Measurements from ENCODE around the gene PMVK. TPM values are rescaled to one million over a fixed set of nuclear protein-coding genes. Genes with fewer than 3 reads are reported as not detected.

PMVK gene
- total and polyA plus RNA-seq, 2 of the 4 experiments (the other 2 are of a cell fraction) = 9.0 to 28.1 TPM

DNA sequence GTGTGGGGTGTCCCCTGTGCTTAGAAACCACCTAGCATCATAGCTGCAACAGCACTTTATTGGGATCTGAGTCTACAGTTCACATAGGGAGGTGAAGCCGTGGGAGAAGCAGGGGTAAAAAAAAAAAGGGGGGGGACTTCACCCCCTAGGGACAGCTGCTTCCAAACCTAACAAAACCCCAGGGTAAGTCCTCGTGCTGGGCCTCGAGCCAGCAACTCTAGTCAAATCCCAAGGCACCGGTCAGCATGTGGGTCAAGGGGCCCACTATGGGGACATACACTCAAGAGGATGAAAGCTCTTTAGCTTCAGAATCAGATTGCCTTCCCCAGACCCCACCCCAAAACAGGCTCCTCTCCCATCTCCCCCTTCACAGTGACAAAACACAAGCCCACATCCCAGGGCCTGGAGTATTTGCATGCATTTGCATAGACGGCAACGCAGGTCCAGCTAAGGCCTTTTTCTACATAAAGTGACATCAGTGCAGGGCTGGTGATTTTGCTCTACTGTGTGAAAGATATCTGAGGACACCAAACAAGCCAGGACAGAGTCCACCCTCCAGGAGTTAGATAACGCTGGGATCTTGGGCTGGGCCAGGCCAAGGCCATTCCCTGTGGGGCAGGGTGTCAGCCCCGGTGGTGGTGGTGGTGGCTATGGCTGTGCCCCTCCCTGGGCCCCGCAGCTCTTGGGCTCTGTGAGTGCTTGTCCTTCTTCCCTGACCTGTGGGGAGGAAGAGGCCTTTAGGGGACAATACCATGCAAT lies 8.1 kb upstream of the PMVK start (continued):
- TF ChIP-seq RCOR1 (IDR thresholded peaks at IDR 0.05; ENCODE audit: insufficient replicate concordance, low read length) = no peak

- Histone ChIP-seq H3K27me3 (ENCODE audit: control insufficient read depth, insufficient read depth, low read length) (no peaks in the 10 kb centered on the region), H2BK15ac (ENCODE audit: low read depth, low read length) (no peak overlapping the region), H3K23ac (ENCODE audit: low read depth, low read length) (no peak overlapping the region), H3K27ac (ENCODE audit: insufficient read depth, low read length) (no peak overlapping the region), H2BK120ac (ENCODE audit: low read depth, low read length) (no peak overlapping the region), H3K14ac (replicated peaks; ENCODE audit: low read depth, low read length) (no peak overlapping the region), H4K5ac (ENCODE audit: low read depth, low read length) (no peak overlapping the region), H3K4me1 (ENCODE audit: control insufficient read depth, insufficient read depth, low read length) (no peaks in the 10 kb centered on the region; the same call in 1 of the 2 replicates), H4K8ac (ENCODE audit: low read depth in 2 of 2, low read length in 2 of 2) (no peak overlapping the region), H2AK9ac (replicated peaks; ENCODE audit: low read depth, low read length, poor library complexity) (peak overlapping the region; percentile 15), H4K20me1 (ENCODE audit: insufficient read depth, low read length) (no peaks in the 10 kb centered on the region; the same call in 1 of the 2 replicates), H3K4ac (ENCODE audit: low read depth, low read length) (no peak overlapping the region), H3K4me2 (ENCODE audit: low read depth, low read length) (no peak overlapping the region), H2AK5ac (ENCODE audit: low read depth, low read length) (no peak overlapping the region), H2BK20ac (ENCODE audit: low read depth, low read length) (no peak overlapping the region), H4K91ac (ENCODE audit: insufficient read depth, low read depth, low read length) (no peak overlapping the region), H3K4me3 (ENCODE audit: insufficient read depth, low read depth, low read length) (no peak overlapping the region), H3K9ac (ENCODE audit: low read depth, low read length) (no peak overlapping the region), H3K36me3 (ENCODE audit: control insufficient read depth, insufficient read depth, low read length) (peaks cover 36% of the 10 kb centered on the region), H3K18ac (ENCODE audit: low read depth, low read length) (no peak overlapping the region), H3K9me1 (ENCODE audit: insufficient read depth, low read length) (no peaks in the 10 kb centered on the region; the same call in 1 of the 2 replicates), H3K9me3 (ENCODE audit: control insufficient read depth, insufficient read depth, low read length) (no peaks in the 10 kb centered on the region), H3K56ac (ENCODE audit: extremely low read depth, insufficient read depth, low read length) (no peak overlapping the region), H2AFZ (replicated peaks; ENCODE audit: low read length, poor library complexity) (peak overlapping the region; percentile 61), H2BK5ac (ENCODE audit: low read depth, low read length, poor library complexity, severe bottlenecking) (no peak overlapping the region), H3K79me1 (ENCODE audit: low read depth in 1 of 2, low read length in 2 of 2) (no peaks in the 10 kb centered on the region)
- in situ Hi-C loops (cut with MboI; ENCODE audit: low sequenced_read_pairs) = no loop called here
- WGBS, 2 experiments (ENCODE audit: extremely low coverage in 2 of 2, insufficient read length in 1 of 2) = 41% methylated on average over 2 of the region's 6 CpGs; no CpG with 5 or more reads in 1 of the 2 experiments
- CTCF ChIA-PET = interaction anchor here (0.6 to 1.1 kb wide), 3 partner anchors 17 to 384 kb away, joined by 3 to 4 read pairs (median 3); partner anchors contain the start of gene PYGO2
- intact Hi-C loops (cut with micrococcal nuclease) = no loop called here
- DNase-seq (peak; percentile 12), ATAC-seq (ENCODE audit: low read depth) (peak; percentile 81)
- BruUV-seq (replicated peaks) = no TSS peak
- POLR2A ChIA-PET (ENCODE audit: unreplicated experiment) = no interaction called here
- dilution Hi-C loops (cut with HindIII; ENCODE audit: low sequenced_read_pairs, unreplicated experiment) = no loop called here
- TF ChIP-seq MAZ (IDR thresholded peaks at IDR 0.05; ENCODE audit: borderline replicate concordance, low read depth, low read length) (no peak), USF2 (IDR thresholded peaks at IDR 0.05; ENCODE audit: low read depth, low read length) (no peak), RCOR1 (IDR thresholded peaks at IDR 0.05; ENCODE audit: insufficient replicate concordance, low read length) (no peak), ELK1 (IDR thresholded peaks at IDR 0.05; ENCODE audit: borderline replicate concordance, low read depth, low read length) (no peak), RAD21 (IDR thresholded peaks at IDR 0.05; ENCODE audit: low read length) (peak; percentile 76), POLR2A (IDR thresholded peaks at IDR 0.05; ENCODE audit: low read depth, low read length) (no peak), NFE2L2 (IDR thresholded peaks at IDR 0.05; ENCODE audit: low read depth, low read length) (no peak), CTCF (conservative IDR thresholded peaks at IDR 0.05; ENCODE audit: low read depth, low read length) (peak; percentile 67), FOS (IDR thresholded peaks at IDR 0.05; ENCODE audit: low read depth, low read length) (no peak), RFX5 (IDR thresholded peaks at IDR 0.05; ENCODE audit: low read depth, low read length) (no peak), MAFK (IDR thresholded peaks at IDR 0.05; ENCODE audit: low read depth, low read length) (no peak)
Measured at GRCh38 chr1:154943649-154944400, 7.3 kb upstream of the PMVK start.

All from IMR-90 (cell line).